B cell (primary cell): Measurements from ENCODE around the gene PSMA1. TPM values are rescaled to one million over a fixed set of nuclear protein-coding genes. Genes with fewer than 3 reads are reported as not detected.

ENCODE experiments used
- ATAC-seq: fragments of 200-7000 bp; cut with Tn5 transposase; one replicate; pipeline ENCODE4 v1.10.0; 2021; ENCODE audit warnings: low read depth, mild to moderate bottlenecking, moderate number of reproducible peaks, moderate library complexity
- CTCF ChIA-PET: fragments of 350-600 bp; sonication (Branson Sonifier 250); formaldehyde crosslinking; loops from one replicate; lab custom pipeline; 2021; ENCODE audit warnings: antibody characterized with exemption, inconsistent platforms; lab: Charles Lee
- POLR2A ChIA-PET: fragments of 350-600 bp; sonication (Branson Sonifier 250); formaldehyde crosslinking; loops from one replicate; lab custom pipeline; 2021; ENCODE audit warnings: antibody characterized with exemption; lab: Charles Lee
- DNase-seq: peaks from one replicate; pipeline ENCODE4 v3.0.0; 2013
- H2AFZ ChIP-seq: 2 replicates; pipeline ENCODE4 v1.6.1; 2012; ENCODE audit warnings: mild to moderate bottlenecking, low read depth, low read length; ENCODE audit not compliant: insufficient read depth, poor library complexity, severe bottlenecking
- H3K27ac ChIP-seq, 2 donors: 1 replicate in 1 of 2; 2 replicates in 1 of 2; pipeline ENCODE4 v1.5.1; 2012 to 2013; ENCODE audit warnings: low read length in 2 of 2, mild to moderate bottlenecking in 2 of 2, moderate library complexity in 1 of 2
- H3K27me3 ChIP-seq, 4 experiments: fragments of 200-600 bp in 1 of 4; sonication (generic) in 1 of 4; replicated peaks in 1 of 4; 1 replicate in 2 of 4; 2 replicates in 2 of 4; pipeline versions ENCODE4 v1.6.1 to v1.7.0; 2013 to 2016; ENCODE audit warnings: low read length in 3 of 4, mild to moderate bottlenecking in 2 of 4, mixed read lengths in 1 of 4, moderate library complexity in 1 of 4; ENCODE audit not compliant: insufficient read depth in 4 of 4, control insufficient read depth in 3 of 4; ENCODE audit errors: control extremely low read depth in 1 of 4
- H3K36me3 ChIP-seq, 2 experiments: replicated peaks in 1 of 2; 1 replicate in 1 of 2; 2 replicates in 1 of 2; pipeline versions ENCODE4 v1.6.1 to v1.7.1; 2013; ENCODE audit warnings: low read length in 1 of 2; ENCODE audit not compliant: insufficient read depth in 2 of 2, control insufficient read depth in 1 of 2; ENCODE audit errors: control extremely low read depth in 1 of 2, extremely low read depth in 1 of 2
- H3K4me1 ChIP-seq, 2 donors: fragments of 200-600 bp in 1 of 2; sonication (generic) in 1 of 2; 1 replicate in 1 of 2; 2 replicates in 1 of 2; pipeline versions ENCODE4 v1.5.1 to v1.6.1; 2013 to 2017; ENCODE audit warnings: low read length in 2 of 2; ENCODE audit not compliant: control insufficient read depth in 2 of 2, insufficient read depth in 2 of 2
- H3K4me2 ChIP-seq: replicated peaks from 2 replicates; pipeline ENCODE3; 2012; ENCODE audit warnings: mild to moderate bottlenecking, low read depth, low read length; ENCODE audit not compliant: poor library complexity, severe bottlenecking
- H3K4me3 ChIP-seq, 5 experiments: fragments of 200-600 bp in 1 of 5; sonication (generic) in 1 of 5; 1 replicate in 3 of 5; 2 replicates in 2 of 5; pipeline versions ENCODE4 v1.5.1 to v1.7.0; 2011 to 2016; ENCODE audit warnings: low read length in 4 of 5, mild to moderate bottlenecking in 4 of 5, low read depth in 2 of 5, control low read depth in 1 of 5, moderate library complexity in 1 of 5; ENCODE audit not compliant: insufficient read depth in 1 of 5; ENCODE audit errors: control extremely low read depth in 1 of 5, extremely low read depth in 1 of 5
- H3K79me2 ChIP-seq: fragments of 200-600 bp; sonication (generic); one replicate; pipeline ENCODE4 v1.6.0; 2016; ENCODE audit warnings: low read length; ENCODE audit not compliant: control insufficient read depth, insufficient read depth
- H3K9ac ChIP-seq: fragments of 200-600 bp; sonication (generic); 2 replicates; pipeline ENCODE4 v1.6.1; 2017; ENCODE audit warnings: mild to moderate bottlenecking, low read length, moderate library complexity
- H3K9me3 ChIP-seq, 3 donors: one replicate each; pipeline versions ENCODE4 v1.6.1 to v1.7.1; 2013; ENCODE audit warnings: low read length in 2 of 3; ENCODE audit not compliant: control insufficient read depth in 2 of 3, insufficient read depth in 1 of 3; ENCODE audit errors: control extremely low read depth in 1 of 3
- H4K20me1 ChIP-seq: 2 replicates; pipeline ENCODE4 v1.6.0; 2012; ENCODE audit warnings: mild to moderate bottlenecking, low read length; ENCODE audit not compliant: insufficient read depth, control insufficient read depth, poor library complexity, severe bottlenecking
- H3K27ac Mint-ChIP-seq: one replicate; pipeline ENCODE4 v1.8.0; 2021; ENCODE audit warnings: mixed read lengths
- H3K27me3 Mint-ChIP-seq: one replicate; pipeline ENCODE4 v1.8.0; 2021; ENCODE audit warnings: mixed read lengths
- H3K4me1 Mint-ChIP-seq: one replicate; pipeline ENCODE4 v1.8.0; 2021; ENCODE audit warnings: mixed read lengths
- H3K4me3 Mint-ChIP-seq: one replicate; pipeline ENCODE4 v1.8.0; 2021; ENCODE audit warnings: mixed read lengths
- H3K9me3 Mint-ChIP-seq: one replicate; pipeline ENCODE4 v1.8.0; 2022; ENCODE audit warnings: mixed read lengths; ENCODE audit not compliant: insufficient read depth
- EZH2 ChIP-seq: IDR thresholded peaks from 2 replicates; pipeline ENCODE4 v1.6.1; 2012; ENCODE audit warnings: borderline replicate concordance, low read depth, mild to moderate bottlenecking, moderate library complexity, low read length; ENCODE audit not compliant: insufficient read depth, poor library complexity, severe bottlenecking
- WGBS: methylation state at CpG from one replicate; pipeline ENCODE4 v1.1.5; 2013; ENCODE audit warnings: missing lambda C conversion rate; ENCODE audit not compliant: insufficient coverage; 5-methylcytosine and 5-hydroxymethylcytosine counted together
- intact Hi-C: fragments of 100-400 bp; cut with micrococcal nuclease; formaldehyde crosslinking; loops from one replicate; pipeline ENCODE4 v1.10.0; 2022
- polyA plus RNA-seq: library from polyadenylated mRNA; depleted of rRNA; stranded (reverse); fragments of >200 nt; gene quantifications from 2 replicates; pipeline ENCODE4 v1.2.3, GENCODE V29; 2012
- total RNA-seq, 2 donors: library from RNA; stranded (reverse); fragments of 120-200 nt in 1 of 2; gene quantifications; 1 replicate in 1 of 2; 2 replicates in 1 of 2; pipeline versions ENCODE4 v1.2.3 to v1.2.4, GENCODE V29; 2013 to 2022
- TF ChIP-seq, protein P1 (sequence below): fragments of 200-600 bp; IDR thresholded peaks from one replicate; pipeline ENCODE4 v1.8.0; 2022; ENCODE audit warnings: antibody characterized with exemption, mild to moderate bottlenecking

Gene PSMA1
- total and polyA plus RNA-seq, 2 donors (not counting 1 experiment from before 2014, with no cell fraction given) = 91.4 to 123 TPM

DNA sequence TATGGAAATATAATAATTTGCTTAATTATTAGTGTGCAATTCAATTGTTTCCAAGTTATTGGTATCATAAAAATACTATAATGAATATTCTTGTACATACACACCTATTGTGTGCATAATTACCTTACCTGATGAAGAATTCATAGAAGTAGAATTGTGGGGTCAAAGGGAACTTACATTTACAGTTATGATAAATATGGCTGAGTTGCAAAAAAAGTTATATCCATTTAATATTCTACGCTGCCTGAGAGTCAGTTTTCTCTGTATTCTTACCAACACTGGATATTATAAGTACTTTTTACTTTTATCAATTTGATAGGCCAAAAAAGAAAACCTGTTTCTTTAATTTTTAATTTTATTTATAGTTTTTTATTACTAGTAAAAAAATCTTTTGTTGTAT lies 2.1 kb upstream of the PSMA1 start:
- Histone ChIP-seq H3K27ac (no peak overlapping the region), H3K4me2 (no peak overlapping the region), H4K20me1 (no peaks in the 10 kb centered on the region), H3K9me3 (no peaks in the 10 kb centered on the region), H3K36me3 (peaks cover 0 to 7% of the 10 kb centered on the region in 2 experiments), H3K79me2 (peaks cover 27% of the 10 kb centered on the region), H3K4me3 (no peak overlapping the region), H2AFZ (no peak overlapping the region), H3K9ac (no peak overlapping the region), H3K4me1 (peaks cover 13 to 18% of the 10 kb centered on the region in 2 donors), H3K27me3 (no peaks in the 10 kb centered on the region)
- ChIA-PET POLR2A (no interaction called here), CTCF (interaction anchor here (3.8 kb wide), 1 partner anchor 385 kb away, joined by 36 read pairs; no protein-coding TSS in a partner anchor)
- DNase-seq (no peak), ATAC-seq (no peak)
- Mint-ChIP-seq H3K27ac (no peak overlapping the region), H3K4me3 (no peak overlapping the region), H3K9me3 (no peaks in the 10 kb centered on the region), H3K4me1 (peaks cover 21% of the 10 kb centered on the region), H3K27me3 (no peaks in the 10 kb centered on the region)
- intact Hi-C loops = loop anchor here (5.0 to 10.0 kb wide), 3 partner anchors 55 to 1057 kb away; partner anchors contain the start of genes BTBD10 and RRAS2
- TF ChIP-seq, protein P1, sequence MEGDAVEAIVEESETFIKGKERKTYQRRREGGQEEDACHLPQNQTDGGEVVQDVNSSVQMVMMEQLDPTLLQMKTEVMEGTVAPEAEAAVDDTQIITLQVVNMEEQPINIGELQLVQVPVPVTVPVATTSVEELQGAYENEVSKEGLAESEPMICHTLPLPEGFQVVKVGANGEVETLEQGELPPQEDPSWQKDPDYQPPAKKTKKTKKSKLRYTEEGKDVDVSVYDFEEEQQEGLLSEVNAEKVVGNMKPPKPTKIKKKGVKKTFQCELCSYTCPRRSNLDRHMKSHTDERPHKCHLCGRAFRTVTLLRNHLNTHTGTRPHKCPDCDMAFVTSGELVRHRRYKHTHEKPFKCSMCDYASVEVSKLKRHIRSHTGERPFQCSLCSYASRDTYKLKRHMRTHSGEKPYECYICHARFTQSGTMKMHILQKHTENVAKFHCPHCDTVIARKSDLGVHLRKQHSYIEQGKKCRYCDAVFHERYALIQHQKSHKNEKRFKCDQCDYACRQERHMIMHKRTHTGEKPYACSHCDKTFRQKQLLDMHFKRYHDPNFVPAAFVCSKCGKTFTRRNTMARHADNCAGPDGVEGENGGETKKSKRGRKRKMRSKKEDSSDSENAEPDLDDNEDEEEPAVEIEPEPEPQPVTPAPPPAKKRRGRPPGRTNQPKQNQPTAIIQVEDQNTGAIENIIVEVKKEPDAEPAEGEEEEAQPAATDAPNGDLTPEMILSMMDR = no peak
- no peak for TF ChIP-seq EZH2
- WGBS = no CpG with 5 or more reads among the region's 1 CpG

DNA sequence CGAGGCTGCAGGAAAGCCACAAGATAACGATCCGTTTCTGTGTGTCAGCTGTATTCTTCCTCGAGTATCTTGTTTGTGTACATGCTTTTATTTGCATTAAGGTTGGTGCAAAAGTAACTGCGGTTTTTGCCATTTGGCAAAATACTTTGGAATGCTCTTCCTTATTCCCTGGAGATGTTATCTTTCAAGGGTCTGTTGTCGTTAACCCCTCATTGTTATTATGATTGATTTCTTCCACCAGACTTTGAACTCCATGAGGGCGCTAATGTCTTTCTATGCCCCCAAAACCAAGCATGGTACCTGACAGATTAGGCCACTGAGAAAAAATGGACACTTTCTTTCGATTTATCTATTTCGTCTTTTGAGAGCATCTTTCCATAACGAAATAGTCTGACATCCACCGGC lies 563 bp upstream of the PSMA1 start:
- 3% methylated on average over 5 of the region's 11 CpGs for WGBS
- H3K4me1 Mint-ChIP-seq = peaks cover 21% of the 10 kb centered on the region
- POLR2A ChIA-PET = interaction anchor here (0.9 to 2.4 kb wide), 2 partner anchors 21 to 371 kb away, joined by 3 to 12 read pairs; partner anchors contain the start of genes COPB1 and CYP2R1

More for the DNA sequence above, 563 bp upstream of the PSMA1 start:
- CTCF ChIA-PET = interaction anchor here (1.3 to 3.8 kb wide), 5 partner anchors 21 to 386 kb away, joined by 7 to 36 read pairs (median 10); partner anchors contain the start of genes COPB1, CYP2R1 and PDE3B
- Histone ChIP-seq H3K4me1 (peaks cover 13 to 18% of the 10 kb centered on the region in 2 donors), H3K4me3 (peak overlapping the region; percentile 69 to 93 (median 85)), H3K27me3 (no peaks in the 10 kb centered on the region), H3K4me2 (peak overlapping the region; percentile 84), H4K20me1 (no peaks in the 10 kb centered on the region), H3K36me3 (peaks cover 0 to 20% of the 10 kb centered on the region in 2 experiments), H3K9ac (peak overlapping the region; percentile 94), H3K79me2 (peaks cover 31% of the 10 kb centered on the region), H3K9me3 (no peaks in the 10 kb centered on the region), H2AFZ (peak overlapping the region; percentile 79), H3K27ac (peak overlapping the region; percentile 83 to 91)
- peak overlapping the region; percentile 98 for H3K4me3 Mint-ChIP-seq
- peak overlapping the region; percentile 97 for H3K27ac Mint-ChIP-seq
- TF ChIP-seq, protein P1 = no peak
- no peak for TF ChIP-seq EZH2
- DNase-seq (no peak), ATAC-seq (no peak)
- H3K9me3 Mint-ChIP-seq = no peaks in the 10 kb centered on the region
- intact Hi-C loops = loop anchor here (1.0 to 10.0 kb wide), 8 partner anchors 16 to 1056 kb away; partner anchors contain the start of genes BTBD10, COPB1, CYP2R1 and RRAS2
- no peaks in the 10 kb centered on the region for H3K27me3 Mint-ChIP-seq
